ENCODE measurements around the gene PRKCH.

The PRKCH gene

GRCh38 chr14:61593330-61593729 is 272.0 kb downstream of the PRKCH start:
- no peak for TF ChIP-seq CTCF (IDR thresholded peaks at IDR 0.05; ENCODE audit: low read depth, low read length, missing control alignments)
- no peak overlapping the region for H3K4me3 ChIP-seq (replicated peaks; ENCODE audit: low read depth, low read length)

GRCh38 chr14:61596990-61597389 is 275.6 kb downstream of the PRKCH start:
- TF ChIP-seq CTCF (IDR thresholded peaks at IDR 0.05; ENCODE audit: low read depth, low read length, missing control alignments): no peak
- no peak overlapping the region for H3K4me3 ChIP-seq (replicated peaks; ENCODE audit: low read depth, low read length)
- DNase-seq (ENCODE audit: extremely low read depth, low read depth): no peak

More at GRCh38 chr14:61593330-61593729, 272.0 kb downstream of the PRKCH start:
- no peak for DNase-seq (ENCODE audit: extremely low read depth, low read depth)

GRCh38 chr14:61598980-61599379 is 277.6 kb downstream of the PRKCH start:
- DNase-seq (ENCODE audit: extremely low read depth, low read depth): no peak
- H3K4me3 ChIP-seq (replicated peaks; ENCODE audit: low read depth, low read length): no peak overlapping the region
- TF ChIP-seq CTCF (IDR thresholded peaks at IDR 0.05; ENCODE audit: low read depth, low read length, missing control alignments): no peak

GRCh38 chr14:61599942-61600341 is 278.6 kb downstream of the PRKCH start:
- no peak overlapping the region for H3K4me3 ChIP-seq (replicated peaks; ENCODE audit: low read depth, low read length)
- no peak for TF ChIP-seq CTCF (IDR thresholded peaks at IDR 0.05; ENCODE audit: low read depth, low read length, missing control alignments)
- DNase-seq (ENCODE audit: extremely low read depth, low read depth): no peak
